NK-92 (cell line): ENCODE results near the gene EML1.

Experiments
- DNase-seq: peaks from one replicate; lab custom pipeline; 2025; ENCODE audit not compliant: unreplicated experiment; lab: John Stamatoyannopoulos, UW

Gene EML1, protein sequence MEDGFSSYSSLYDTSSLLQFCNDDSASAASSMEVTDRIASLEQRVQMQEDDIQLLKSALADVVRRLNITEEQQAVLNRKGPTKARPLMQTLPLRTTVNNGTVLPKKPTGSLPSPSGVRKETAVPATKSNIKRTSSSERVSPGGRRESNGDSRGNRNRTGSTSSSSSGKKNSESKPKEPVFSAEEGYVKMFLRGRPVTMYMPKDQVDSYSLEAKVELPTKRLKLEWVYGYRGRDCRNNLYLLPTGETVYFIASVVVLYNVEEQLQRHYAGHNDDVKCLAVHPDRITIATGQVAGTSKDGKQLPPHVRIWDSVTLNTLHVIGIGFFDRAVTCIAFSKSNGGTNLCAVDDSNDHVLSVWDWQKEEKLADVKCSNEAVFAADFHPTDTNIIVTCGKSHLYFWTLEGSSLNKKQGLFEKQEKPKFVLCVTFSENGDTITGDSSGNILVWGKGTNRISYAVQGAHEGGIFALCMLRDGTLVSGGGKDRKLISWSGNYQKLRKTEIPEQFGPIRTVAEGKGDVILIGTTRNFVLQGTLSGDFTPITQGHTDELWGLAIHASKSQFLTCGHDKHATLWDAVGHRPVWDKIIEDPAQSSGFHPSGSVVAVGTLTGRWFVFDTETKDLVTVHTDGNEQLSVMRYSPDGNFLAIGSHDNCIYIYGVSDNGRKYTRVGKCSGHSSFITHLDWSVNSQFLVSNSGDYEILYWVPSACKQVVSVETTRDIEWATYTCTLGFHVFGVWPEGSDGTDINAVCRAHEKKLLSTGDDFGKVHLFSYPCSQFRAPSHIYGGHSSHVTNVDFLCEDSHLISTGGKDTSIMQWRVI

DNA sequence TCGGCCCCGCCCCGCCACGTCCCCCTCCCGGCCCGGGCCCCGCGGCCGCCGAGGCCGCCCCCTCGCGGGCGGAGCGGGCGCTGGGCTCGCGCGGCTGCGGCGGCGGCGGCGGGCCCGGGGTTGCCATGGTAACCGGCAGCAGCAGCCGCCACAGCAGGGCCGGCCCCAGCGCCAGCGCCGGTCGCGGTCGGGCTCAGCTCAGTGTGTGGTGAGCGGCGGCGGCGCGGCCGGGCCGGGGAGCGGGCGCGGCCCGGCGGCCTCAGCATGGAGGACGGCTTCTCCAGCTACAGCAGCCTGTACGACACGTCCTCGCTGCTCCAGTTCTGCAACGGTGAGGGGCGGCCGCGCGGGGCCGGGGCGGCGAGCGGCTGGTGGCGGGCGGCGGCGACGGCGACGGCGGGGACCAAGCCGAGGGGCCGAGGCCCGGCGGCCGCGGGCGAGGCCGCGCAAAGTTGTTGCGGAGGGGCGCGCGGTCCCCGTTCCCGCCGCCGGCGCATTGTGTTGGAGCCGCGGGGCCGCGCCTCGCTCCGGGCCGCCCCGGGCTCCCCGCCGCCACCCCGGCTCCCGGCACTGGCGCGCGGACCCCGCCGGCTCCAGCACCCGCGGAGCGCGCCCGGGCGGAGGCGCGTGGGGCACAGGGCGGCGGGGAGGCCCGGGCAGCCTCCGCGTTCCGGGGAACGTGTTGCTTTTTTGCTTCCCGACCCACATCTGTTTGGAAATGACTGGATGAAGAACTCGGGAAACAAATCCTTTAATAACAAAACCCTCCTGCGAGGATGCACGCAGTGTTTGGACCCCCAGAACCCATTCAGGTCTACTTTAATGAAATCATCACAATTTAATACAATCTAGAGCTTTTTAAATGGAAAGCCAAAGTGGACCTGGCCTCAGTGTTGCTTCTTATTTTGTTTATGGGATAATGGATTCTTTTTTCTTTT is at the start of gene EML1:
TSS of gene EML1 (plus strand) at position 201 of the 938 bp plus-strand sequence. CDS start at position 265, 64 bp downstream.
- no peak for DNase-seq

GRCh38 chr14:99744199-99744872 is 48.9 kb upstream of the EML1 start:
- no peak for DNase-seq

DNA sequence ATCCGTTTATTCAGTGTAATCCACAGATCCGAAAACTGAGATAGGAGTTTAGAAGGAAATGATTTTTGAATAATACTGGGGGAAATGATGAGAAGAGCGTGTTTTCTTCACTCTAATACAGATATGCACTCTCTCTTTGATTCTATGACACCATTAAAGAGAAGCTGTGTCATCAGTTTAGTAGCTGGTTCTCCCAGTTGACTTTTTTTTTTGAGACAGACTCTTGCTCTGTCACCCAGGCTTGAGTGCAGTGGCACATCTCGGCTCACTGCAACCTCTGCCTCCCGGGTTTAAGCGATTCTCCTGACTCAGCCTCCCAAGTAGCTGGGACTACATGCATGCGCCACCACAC is 48.4 kb upstream of the EML1 start:
- no peak for DNase-seq

DNA sequence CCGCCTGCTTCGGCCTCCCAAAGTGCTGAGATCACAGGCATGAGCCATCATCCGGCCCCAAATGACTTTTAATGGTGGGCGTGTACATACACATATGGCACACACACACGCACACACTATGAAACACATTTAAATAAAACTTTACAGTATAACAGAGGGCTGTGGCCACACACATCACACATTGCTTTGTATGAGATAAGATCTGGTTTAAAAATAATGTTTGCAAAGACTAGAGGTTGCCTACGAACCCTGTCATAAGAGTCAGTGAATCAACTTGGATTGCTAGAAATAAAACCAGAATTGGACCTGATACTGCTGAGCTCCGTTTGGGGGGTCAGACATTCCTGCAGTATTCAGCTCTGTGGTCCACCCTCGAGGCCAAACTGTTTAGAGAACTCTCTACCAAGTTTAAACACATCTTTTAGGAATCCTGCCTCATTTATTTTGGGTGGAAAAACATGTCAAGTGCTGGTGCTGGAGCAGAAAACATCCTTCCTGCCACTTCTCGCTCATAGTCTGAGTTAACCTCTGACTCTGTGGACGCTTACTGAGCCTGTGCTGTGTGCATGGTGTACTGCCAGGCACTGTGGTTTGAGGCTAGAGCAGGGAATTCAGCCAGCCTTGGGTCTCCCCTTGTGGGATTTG is 47.8 kb upstream of the EML1 start:
- DNase-seq: no peak

DNA sequence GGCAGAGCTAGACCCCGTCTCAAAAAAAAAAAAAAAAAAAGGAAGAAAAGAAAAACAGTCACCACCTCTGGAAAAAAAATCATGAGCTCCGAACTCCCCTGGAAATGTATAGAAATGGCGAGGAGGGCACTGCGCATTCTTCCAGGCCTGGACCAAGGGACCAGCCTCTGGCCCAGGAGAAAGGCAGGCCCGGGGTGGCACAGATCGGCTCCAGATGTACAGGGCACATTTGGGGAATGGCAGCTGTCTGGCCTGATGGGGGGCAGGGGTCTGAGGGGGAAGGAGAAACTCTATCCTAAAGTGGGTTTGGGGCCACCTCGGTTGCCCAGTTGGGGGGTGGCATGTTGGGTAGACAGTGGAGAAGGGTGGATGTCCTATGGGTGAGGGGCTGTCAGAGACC is 46.0 kb upstream of the EML1 start:
- DNase-seq: no peak

GRCh38 chr14:99747582-99748330 is 45.5 kb upstream of the EML1 start:
- DNase-seq: no peak

DNA sequence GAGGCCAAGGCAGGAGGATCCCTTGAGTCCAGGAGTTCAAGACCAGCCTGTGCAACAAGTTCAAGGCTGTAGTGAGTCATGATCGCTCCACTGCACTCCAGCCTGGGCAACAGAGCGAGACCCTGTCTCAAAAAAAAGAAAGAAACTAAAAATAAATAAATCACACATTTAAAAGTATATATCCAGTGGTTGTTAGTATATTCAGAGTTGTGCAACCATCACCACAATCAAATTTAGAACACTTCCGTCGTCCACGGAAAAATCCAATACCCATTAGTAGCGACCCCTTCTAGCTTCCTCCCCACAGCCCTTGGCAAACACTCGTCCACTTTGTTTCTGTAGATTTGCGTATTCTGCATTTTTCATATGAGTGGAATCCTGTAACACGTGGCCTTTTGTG is 44.7 kb upstream of the EML1 start:
- DNase-seq: no peak

DNA sequence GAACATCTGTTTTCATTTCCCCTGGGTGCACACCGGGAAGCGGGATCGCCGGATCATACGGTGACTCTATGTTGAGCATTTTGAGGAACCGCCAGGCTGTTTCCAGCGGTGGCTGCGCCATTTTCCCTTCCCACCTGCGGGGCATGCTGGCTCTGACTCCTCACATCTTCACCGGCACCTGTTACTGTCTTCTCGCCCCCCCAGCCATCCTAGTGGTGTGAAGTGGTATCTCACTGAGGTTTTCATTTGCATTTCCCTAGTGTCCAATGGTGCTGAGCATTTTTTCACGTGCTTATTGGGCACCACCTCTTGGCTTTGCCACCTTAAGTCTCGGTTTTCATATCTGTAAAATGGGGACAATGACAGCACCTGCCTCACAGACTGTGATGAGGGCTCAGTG is 44.1 kb upstream of the EML1 start:
- DNase-seq: no peak

- DNase-seq: no peak
Observed at GRCh38 chr14:99749763-99750715, 43.2 kb upstream of the EML1 start.

DNA sequence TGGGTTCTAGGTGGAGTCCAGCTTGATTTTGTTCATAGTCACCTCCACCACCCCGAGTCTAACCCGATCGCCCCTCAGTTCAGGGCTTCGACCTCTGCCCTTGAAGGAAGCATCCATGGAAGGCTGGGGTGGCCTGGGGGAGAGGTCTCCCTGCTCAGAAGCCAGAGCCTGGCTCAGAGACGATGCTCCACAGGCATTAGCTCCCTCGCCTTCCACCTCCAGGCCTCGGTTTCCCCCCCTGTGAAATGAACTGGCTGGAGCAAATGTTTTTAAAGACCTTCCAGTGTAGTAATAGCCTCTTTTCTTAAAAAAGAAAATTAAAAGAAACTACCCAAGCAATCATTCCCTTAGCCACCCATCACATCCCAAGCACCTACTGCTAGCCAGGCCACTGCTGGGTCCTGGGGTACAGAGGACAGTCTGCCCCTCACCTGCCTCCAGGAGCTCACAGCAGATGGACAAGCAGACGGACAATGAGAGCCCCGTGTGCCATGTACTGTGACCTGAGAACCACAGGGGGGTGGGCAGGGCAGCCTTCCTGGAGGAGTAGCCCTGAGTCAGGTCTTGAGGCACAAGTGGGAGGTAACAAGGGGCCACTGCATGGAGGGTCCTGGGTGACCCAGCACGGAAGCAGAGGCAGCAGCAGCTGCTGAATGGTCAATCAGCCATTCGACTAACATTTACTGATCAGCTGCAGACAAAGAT is 42.3 kb upstream of the EML1 start:
- no peak for DNase-seq

- no peak for DNase-seq
Observed at GRCh38 chr14:99751539-99752485, 41.4 kb upstream of the EML1 start.

- no peak for DNase-seq
Observed at GRCh38 chr14:99752486-99753121, 40.6 kb upstream of the EML1 start.

DNA sequence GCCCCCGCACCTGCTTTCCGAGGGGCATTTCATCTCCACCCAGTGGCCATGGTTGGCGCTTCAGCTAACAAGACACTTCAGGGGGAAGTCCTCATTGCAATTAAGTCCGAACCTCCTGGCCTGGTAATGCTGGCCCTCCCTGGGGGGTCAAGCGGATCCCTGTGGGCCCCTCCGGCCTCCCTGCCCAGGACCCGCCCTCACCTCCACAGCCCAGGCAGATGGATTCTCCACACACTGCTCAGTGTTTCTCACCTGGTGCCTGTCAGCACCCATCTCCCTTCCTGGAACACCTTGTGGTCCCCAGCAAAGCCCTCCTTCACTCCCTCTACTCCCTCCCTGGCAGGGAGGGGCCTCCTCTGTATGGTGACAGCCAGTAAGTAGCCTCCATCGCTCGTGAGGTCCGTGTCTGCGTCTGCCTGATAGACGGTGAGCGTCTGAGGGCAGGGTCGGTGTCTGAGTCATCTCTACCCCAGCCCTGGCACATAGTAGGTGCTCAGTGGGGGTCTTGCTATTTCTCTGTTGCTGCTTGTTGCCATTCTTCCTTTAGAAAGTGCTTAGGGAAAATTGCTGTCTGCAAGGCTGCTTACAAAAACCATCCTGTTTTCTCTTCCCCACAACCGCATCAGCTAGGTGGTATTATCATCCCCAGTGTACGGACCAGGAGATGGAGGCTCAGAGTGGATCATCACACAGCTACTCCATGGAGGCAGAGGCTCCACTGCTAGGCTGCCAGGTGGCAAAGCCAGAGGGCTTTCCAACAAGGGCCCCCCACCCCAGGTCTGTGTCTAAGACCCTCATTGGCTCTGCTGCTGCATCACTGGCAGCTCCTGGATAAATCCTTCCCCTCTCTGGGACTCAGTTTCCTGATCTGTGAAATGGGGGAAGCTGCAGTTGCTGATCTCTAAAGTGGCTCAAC is 39.7 kb upstream of the EML1 start:
- DNase-seq: no peak

DNA sequence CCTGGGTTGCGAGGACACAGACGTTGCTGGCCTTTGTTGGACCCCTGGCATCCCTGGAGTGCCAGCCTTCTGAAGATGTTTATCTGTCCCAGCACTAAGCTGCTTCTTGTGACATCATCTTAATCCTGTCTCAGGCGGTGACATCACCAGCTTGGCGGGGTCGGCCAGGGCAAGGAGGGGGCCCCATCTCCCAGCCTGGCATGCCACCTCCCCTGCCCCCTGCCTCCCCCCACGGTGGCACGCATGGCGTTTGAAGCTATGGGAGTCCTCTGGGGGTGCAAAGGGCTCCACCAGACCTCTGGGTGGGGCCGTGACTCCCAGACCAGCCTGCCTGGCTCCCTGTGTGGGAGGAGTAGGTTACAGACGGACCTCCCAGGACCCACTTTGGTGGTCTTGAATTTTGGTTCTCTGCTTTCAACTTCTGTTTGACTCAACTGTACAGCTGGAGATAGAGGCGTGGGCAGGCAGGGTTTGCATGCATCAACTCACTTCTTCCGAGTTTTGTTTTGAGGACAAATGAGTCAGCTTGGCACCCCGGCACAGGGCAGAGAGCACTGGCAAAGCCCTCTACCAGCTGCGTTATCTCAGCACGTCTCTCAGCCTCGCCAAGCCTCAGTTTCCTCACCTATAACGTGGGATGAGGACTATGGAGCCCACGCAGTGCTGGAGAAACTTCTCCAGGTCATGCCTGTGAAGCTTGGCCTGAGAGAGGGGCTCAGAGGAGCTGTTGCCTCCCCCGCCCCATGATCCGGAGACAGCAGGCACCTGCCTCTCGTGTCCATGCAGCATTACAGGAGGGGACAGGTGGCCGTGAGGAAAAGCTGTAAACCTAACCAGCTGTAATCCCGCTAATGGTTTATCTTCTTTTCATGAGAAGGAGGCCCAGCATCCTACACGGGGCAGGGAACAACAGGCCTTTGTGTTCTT is 38.8 kb upstream of the EML1 start:
- no peak for DNase-seq
